ENCODE data around the gene P2RY8.
"Not testable (repeated sequence)": the region's sequence is repeated elsewhere in the genome, so short reads cannot be mapped to it uniquely, and the experiment has no call there.

The P2RY8 gene

GRCh38 chrX:1442016-1442665, 94.8 kb downstream of the P2RY8 start:
- DNase-seq: no peak

- no peak for DNase-seq
These were observed 96.5 kb downstream of the P2RY8 start for GRCh38 chrX:1440506-1440905.

DNA sequence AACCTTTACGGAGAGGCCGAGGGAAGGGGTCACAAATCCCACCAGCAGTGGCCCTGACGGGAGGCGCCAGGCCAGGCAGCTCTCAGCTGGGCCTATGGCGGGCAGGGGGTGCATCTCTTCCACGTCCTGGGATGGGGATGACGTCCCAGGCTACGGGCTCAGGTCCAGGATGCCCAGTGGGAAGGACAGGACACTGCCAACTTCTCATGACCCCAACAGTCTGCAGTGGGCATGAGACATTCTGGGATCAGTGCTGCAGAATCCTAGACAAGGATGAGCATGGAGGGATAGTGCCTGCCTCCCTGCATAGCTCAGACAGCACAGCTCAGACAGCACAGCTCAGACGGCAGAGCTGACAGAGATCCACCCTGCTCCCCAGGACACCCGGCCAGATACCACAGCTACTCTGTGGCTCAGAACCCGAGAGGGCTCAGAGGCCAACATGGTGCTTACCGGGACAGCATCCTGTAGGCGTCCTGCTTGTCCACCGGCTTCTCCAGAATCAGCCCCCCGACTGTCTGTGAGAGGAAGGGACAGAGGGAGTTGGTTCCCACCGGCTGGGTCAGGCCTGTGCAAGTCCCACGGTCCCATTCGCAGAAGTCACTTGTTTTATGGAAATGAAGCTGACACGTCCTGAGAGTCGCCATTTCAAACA, 101.6 kb downstream of the P2RY8 start:
- no peak for DNase-seq

DNA sequence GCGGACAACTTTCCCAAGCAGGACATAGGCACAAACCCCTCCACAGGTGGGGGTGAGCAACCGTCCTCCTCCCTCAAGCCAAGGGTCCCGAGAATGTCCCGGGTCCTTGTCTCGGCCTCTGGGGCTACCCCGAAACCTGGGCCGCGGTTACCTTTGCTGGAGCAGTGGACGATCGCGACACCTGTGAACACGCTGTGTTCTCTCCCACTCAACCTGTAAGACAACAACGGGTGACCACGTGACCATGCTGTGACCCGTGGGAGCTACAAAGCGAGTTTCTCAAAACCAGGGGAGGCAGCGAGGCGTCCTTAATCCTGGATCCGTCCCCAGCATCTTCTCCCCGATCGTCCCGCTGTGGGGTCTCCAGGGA, 102.1 kb downstream of the P2RY8 start:
- no peak for DNase-seq

DNA sequence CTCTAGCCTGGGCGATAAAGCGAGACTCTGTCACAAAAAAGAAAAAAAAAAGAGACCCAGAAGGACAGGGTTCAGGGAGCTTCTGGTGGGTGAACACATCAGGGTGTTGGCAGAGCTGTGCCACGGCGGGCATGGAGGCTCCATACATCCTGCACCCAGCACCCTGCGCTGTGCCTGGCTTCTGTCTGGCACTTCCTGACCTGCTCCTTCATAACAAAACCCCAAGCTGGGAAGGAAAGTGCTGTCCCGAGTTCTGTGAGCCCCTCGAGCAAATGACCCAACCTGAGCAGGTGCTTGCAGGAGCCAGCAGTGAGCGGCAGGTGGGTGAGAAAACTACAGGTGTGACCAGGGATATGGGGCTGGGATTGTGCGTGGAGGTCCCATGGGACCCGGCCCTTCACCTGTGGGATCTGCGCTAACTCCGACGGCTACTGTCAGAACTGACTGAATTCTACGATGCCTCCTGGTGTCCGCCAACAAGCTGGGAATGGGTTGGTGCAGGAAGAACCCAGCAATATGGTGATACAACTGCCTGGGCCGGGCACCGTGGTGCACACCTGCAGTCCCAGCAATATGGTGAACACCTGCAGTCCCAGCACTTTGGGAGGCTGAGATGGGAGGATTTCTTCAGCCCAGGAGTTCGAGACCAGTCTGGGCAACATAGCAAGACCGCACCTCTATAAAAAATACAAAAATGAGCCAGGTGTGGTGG, 103.2 kb downstream of the P2RY8 start:
- DNase-seq: no peak

- no peak for DNase-seq
These were observed 106.5 kb downstream of the P2RY8 start for GRCh38 chrX:1430451-1430850.

- DNase-seq: no peak
These were observed 109.2 kb downstream of the P2RY8 start for GRCh38 chrX:1427756-1428155.

- DNase-seq: not testable (repeated sequence)
These were observed 110.7 kb downstream of the P2RY8 start for GRCh38 chrX:1426321-1426720.

DNA sequence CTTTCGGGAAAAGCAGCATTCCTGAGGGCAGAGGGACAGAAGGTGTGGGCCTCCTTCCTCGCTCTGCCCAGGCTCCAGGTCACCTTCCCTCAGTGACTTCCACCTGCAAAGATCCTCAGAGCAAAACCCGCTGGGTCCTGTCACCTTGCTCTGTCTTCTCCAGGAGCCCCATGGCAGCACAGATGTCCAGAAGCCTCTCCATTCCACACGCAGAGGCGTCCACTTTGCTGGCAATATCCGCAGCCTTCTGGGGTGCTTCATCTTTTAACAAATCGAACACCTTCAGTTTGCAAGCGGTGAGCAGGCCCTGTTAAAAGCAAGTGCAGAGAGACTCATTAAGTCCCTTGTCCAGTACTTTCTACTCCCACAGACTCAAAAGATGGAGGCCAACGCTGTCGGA, 111.6 kb downstream of the P2RY8 start:
- no peak for DNase-seq

DNA sequence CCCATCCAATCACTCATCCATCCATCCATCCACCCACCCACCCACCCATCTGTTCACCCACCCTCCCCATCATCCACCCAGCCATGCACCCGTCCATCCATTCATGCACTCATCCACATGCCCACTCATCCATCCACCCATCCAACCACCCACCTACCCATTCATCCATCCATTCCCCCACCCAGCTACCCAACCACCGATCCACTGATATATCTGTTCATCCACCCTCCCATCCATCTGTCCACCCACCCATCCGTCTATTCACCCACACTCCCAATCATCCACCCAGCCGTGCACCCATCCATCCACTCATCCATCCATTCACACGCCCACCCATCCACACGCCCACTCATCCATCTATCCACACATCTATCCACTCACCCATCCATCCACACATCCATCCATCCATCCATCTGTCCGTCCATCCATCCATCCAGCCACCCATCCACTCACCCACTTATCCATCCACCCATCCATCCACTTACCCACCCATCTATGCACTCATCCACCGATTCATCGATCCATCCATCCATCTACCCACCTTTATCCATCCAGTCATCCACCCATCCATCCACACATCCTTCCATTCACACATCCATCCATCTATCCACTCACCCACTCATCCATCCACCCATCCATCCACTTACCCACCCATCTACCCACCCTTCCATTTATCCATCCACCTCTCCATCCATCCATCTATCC, 112.7 kb downstream of the P2RY8 start:
- DNase-seq: no peak

DNA sequence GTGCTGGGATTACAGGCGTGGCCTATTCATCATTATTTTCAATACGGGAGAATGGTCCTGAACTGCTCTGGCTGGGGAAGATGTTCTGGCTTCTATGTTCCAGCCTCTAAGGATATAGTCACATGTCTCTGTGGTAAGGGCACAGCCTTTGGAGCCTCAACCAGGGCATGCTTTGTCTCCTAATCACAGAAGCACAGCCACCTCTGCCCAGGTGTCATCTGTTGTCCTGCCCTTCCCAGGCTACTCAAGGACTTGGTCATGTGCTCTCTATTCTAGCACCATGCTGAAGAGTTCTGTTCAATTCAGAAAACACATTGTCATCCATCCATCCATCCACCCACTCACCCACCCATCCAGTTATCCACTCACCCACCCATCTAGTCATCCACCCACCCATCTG, 113.8 kb downstream of the P2RY8 start:
- DNase-seq: no peak

DNA sequence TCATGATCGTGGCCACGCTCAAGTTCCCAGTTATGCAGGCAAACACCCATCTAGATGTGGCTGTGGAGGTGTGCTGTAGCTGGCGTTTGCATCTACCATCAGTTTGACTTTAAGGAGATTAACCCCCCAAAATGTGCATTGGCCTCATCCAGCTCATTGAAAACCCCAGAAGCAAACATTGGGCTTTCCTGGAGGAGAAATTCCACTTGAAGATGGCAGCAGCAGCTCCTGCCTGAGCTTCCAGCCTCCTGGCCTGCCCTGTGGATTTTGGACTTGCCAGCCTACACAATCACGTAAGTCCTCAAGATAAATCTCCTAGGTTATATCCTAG, 114.9 kb downstream of the P2RY8 start:
- no peak for DNase-seq

DNA sequence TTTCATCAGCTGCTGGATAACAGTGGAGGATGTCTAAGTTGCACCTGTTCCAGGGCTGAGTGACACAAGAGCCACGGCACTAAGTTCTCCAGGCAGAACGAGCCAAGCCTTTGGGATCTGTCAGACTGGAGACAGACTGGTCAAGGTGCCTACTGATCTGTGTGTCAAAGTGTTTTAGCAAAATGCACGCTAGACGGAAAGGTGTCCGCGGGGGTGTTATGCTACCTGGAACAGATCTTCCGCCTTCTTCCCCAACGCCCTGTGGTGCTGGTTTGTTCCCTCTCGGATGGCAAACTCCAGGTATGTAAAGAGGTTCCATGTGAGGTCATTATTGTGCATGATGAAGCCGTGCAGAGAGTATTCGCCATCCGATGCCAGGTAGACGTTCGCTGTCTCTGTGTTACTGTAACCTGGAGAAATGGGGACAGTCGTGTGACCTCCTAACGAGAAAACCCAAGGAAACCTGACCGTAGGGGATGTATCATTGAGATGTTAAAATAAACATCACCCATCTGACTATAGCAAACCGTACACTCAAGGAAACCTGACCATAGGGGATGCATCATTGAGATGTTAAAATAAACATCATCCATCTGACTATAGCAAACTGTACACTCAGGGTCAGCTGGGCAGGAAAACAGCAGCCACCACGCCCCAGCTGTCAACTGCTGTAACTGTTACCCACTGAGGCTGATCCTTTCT, 115.4 kb downstream of the P2RY8 start:
- no peak for DNase-seq

DNA sequence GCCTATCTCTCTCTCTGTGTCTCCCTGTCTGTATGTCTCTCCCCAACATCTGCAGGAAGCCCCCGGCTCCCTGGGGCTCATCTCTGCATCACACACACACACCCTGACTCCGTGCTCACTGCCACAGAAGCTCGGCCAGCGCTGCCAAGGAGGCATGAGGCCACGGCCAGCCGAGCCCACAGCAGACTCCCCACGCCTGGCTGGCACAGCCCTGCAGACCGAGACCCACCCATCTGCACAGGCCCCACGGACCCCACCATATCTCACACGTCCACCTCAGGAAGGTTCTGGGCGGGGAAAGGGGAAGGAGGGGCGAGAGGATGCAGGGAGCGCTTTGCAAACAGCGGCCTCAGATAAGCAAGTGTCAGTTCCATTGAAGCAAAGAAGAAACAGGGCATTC, 116.6 kb downstream of the P2RY8 start:
- DNase-seq: no peak

GRCh38 chrX:1419545-1420355, 117.2 kb downstream of the P2RY8 start:
- DNase-seq: no peak

GRCh38 chrX:1418901-1419544, 118.0 kb downstream of the P2RY8 start:
- DNase-seq: no peak

DNA sequence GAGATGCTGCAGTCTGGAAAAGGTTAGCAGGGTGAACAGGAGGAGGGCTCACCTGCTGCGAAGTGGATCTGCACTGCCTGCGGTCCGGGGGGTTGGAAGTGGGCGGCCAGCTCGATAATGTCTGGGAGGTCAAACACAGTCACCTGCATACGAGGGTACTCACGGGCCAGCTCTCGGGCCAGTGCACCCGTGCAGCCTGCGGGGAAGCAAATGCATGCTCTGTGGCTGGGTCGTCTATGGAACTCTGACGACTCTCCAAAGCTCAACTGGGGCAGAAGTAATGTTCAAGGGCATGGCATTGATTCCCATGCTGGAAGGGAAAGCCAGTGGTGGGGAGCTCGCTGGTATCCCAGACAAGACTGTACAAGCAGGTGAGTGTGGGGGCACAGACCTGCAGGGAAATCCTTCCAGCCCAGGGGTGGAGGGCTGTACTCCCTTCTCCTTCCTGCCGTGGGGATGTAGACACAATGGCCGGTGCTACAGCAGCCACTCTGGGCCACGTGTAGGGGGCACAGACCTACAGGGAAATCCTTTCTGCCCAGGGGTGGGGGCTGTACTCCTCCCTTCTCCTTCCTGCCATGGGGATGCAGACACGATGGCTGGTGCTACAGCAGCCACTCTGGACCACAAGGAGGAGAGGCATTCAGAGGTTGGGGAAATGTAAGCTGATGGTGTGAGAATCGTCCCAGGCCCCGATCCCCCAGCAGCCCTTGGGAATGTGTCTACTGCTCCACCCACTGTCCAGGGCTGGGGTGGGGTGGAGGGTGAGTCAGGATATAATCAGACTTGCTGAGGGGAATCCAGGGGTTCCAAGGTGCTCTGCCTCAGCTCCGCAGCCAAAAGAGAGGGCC, 118.8 kb downstream of the P2RY8 start:
- DNase-seq: no peak

DNA sequence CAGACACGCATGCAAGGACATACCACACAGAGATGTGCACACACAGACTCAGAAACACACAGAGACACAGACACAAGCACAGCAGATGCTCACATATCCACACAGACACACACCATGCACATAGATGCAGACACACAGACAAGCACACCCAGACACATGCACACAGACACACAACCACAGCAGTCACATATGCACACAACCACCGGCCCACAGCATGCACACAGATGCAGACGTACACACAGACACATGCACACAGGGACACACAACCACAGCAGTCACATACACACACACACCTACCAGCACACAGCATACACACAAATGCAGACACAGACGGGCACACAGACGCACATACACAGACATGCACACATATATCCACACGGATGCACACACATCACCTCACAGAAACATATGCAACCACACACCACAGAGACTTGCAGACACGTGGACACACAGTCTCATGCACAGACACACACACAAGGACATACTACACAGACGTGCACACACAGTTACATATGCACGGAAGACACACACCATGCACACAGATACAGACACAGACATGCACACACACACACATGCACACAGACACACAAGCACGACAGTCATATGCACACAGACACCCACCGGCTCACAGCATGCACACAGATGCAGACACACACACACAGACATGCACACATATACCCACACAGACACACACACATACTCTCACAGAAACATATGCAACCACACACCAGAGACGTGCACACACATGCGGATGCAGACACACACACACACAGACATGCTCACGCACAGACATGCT, 119.8 kb downstream of the P2RY8 start:
- DNase-seq: no peak

- no peak for DNase-seq
These were observed 120.6 kb downstream of the P2RY8 start for GRCh38 chrX:1416327-1416784.

Data from stimulated activated CD4-positive, alpha-beta T cell treated with anti-CD3 and anti-CD28 coated beads, Interleukin-4, amount 100 ng/mL, for 1 hour (primary cell).